ENCODE results near the gene GSPT1.
"Not testable (repeated sequence)": the region's sequence is repeated elsewhere in the genome, so short reads cannot be mapped to it uniquely, and the experiment has no call there.

GSPT1 gene

DNA sequence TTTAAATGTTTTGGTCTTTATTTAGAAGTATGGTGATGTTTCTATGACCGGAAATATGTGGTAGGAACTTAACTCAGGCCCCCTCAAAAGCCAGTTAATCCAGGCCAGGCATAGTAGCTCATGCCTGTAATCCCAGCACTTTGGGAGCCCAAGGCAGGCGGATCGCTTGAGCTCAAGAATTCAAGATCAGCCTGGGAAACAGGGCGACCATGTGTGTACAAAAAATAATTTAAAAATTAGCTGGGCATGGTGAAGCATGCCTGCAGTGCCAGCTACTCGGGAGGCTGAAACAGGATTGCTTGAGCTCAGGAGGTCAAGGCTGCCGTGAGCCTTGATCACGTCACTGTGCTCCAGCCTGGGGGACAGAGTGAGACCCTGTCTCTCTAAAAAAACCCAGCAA, 74.7 kb downstream of the GSPT1 start:
- H3K4me3 ChIP-seq (ENCODE audit: low read depth, low read length), result no peak overlapping the region
- TF ChIP-seq, protein P1, sequence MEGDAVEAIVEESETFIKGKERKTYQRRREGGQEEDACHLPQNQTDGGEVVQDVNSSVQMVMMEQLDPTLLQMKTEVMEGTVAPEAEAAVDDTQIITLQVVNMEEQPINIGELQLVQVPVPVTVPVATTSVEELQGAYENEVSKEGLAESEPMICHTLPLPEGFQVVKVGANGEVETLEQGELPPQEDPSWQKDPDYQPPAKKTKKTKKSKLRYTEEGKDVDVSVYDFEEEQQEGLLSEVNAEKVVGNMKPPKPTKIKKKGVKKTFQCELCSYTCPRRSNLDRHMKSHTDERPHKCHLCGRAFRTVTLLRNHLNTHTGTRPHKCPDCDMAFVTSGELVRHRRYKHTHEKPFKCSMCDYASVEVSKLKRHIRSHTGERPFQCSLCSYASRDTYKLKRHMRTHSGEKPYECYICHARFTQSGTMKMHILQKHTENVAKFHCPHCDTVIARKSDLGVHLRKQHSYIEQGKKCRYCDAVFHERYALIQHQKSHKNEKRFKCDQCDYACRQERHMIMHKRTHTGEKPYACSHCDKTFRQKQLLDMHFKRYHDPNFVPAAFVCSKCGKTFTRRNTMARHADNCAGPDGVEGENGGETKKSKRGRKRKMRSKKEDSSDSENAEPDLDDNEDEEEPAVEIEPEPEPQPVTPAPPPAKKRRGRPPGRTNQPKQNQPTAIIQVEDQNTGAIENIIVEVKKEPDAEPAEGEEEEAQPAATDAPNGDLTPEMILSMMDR (IDR thresholded peaks at IDR 0.05; ENCODE audit: borderline replicate concordance, insufficient read depth, low read depth, low read length), result no peak

DNA sequence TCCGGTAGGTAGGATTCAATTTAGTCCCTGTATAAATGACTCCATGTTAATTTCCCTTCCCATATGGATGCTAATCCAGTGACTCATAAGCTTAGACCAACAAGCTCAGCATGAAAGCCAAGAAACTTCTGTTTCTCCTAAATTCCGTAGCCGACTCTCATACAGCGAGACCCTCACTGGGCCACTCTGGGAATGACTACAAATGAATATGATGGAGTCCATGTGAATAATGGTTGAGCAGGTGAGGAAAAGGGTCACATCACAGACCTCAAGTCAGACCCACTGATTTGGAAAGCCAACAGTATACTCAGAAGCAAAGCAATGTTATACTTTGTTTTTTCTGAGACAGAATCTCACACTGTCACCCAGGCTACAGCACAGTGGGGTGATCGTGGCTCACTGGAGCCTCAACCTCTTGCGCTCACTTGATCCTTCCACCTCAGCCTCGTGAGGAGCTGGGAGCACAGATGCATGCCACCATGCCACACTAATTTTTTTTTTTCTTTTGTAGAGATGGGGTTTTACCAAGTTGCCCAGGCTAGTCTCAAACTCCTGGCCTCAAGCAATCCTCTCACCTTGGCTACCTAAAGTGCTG, 79.0 kb downstream of the GSPT1 start:
- TF ChIP-seq, protein P1 (IDR thresholded peaks at IDR 0.05; ENCODE audit: borderline replicate concordance, insufficient read depth, low read depth, low read length), result no peak
- H3K4me3 ChIP-seq (ENCODE audit: low read depth, low read length), result no peak overlapping the region

DNA sequence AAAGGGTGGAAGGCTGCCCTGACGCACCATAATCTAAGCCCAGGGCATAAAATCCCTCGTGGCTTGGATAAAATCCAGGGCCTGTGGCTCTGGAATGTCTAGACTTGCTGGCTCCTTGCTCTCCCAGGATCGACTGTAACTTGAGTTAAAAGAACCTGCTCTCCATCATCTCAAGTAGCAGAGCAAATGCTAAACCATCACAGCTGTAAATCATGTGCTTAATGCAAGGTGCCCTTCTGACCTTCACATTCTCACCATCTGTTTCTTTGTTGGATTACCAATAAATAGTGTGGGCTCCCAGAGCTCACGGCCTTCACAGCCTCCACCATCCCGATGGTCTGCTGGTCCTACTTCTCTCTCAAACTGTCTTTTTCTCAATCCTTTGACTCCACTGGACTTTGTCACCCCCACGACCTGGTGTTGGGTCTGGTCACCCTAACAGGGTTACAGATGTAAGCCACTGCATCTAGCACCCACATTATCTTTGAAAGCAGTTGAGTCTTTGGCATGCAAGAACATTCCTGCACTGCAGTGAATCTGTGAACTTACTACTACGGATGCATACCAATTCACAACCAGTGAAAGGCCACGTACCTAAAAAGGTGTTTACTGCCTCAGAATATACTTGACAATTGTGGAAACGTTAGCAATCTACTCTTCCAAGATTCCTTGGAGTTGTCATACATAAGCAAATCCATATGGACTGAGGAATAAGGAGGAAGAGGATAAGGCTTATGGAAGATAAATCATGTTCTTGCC, 79.7 kb downstream of the GSPT1 start:
- H3K4me3 ChIP-seq (ENCODE audit: low read depth, low read length), result no peak overlapping the region
- TF ChIP-seq, protein P1 (IDR thresholded peaks at IDR 0.05; ENCODE audit: borderline replicate concordance, insufficient read depth, low read depth, low read length), result no peak

DNA sequence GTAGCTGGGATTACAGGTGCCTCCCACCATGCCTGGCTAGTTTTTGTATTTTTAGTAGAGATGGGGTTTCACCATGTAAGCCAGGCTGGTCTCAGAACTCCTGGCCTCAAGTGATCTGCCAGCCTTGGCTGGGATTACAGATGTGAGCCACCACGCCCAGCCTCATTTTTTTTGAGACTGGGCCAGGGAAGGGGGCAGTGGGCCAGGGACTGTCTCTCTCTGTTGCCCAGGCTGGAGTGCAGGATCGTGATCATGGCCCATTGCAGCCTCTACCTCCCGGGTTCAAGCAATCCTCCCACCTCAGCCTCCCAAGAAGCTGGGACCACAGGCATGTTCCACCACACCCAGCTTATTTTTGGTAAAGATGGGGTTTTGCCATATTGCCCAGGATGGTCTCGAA, 80.4 kb downstream of the GSPT1 start:
- TF ChIP-seq, protein P1 (IDR thresholded peaks at IDR 0.05; ENCODE audit: borderline replicate concordance, insufficient read depth, low read depth, low read length), result no peak

DNA sequence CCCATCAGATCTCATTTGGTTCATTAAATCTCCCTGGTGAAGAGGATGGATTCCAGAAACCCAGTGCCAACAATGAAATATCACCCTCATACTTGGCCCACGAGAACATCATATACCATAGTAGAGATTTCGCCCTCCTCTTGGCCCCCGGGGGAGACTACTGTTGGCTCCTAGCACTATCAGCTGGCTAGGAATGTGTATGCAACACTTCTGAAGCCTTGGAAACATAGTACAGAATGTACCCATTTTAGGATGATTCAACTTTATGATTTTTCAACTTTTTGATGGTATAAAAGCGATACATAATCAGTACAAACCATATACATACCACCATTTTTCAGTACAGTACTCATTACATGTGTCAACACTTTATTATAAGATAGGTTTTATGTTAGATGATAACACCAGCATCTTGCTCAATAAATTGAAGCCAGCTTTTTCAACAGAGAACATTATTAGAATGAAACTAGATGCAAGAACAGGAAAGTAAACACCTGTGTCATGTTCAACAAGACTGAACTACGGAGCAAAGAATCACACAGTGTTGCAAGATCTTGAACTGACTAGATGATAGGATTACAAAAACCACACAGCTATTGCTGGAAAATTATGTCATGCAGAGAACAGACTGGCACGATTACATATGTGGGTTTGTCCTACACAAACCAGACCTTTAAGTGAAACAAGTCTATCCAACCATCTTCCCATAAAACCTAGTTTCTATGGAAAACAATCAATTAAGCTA, 81.6 kb downstream of the GSPT1 start:
- TF ChIP-seq, protein P1 (IDR thresholded peaks at IDR 0.05; ENCODE audit: borderline replicate concordance, insufficient read depth, low read depth, low read length), result no peak
- H3K4me3 ChIP-seq (ENCODE audit: low read depth, low read length), result no peak overlapping the region

More for the DNA sequence above, 80.4 kb downstream of the GSPT1 start:
- H3K4me3 ChIP-seq (ENCODE audit: low read depth, low read length), result no peak overlapping the region

DNA sequence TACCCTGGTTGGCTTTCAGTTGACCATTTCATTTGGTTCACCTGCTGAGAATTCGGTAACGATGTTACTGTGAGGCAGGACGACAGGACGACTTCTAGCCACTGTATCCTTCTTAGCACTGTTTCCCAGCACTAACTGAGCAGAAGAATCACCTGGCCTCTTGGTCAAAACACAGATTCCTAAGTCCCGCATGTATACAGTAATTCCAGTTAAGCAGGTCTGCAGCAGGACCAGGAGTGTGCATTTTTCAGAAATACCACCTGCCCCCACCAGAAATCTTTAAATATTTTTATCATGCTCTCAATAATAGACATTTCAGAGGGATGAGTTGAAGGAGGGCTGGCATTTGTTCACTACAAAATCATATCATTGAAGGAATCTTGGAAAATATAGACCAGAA, 87.1 kb downstream of the GSPT1 start:
- TF ChIP-seq, protein P1 (IDR thresholded peaks at IDR 0.05; ENCODE audit: borderline replicate concordance, insufficient read depth, low read depth, low read length), result no peak
- no peak overlapping the region for H3K4me3 ChIP-seq (ENCODE audit: low read depth, low read length)

DNA sequence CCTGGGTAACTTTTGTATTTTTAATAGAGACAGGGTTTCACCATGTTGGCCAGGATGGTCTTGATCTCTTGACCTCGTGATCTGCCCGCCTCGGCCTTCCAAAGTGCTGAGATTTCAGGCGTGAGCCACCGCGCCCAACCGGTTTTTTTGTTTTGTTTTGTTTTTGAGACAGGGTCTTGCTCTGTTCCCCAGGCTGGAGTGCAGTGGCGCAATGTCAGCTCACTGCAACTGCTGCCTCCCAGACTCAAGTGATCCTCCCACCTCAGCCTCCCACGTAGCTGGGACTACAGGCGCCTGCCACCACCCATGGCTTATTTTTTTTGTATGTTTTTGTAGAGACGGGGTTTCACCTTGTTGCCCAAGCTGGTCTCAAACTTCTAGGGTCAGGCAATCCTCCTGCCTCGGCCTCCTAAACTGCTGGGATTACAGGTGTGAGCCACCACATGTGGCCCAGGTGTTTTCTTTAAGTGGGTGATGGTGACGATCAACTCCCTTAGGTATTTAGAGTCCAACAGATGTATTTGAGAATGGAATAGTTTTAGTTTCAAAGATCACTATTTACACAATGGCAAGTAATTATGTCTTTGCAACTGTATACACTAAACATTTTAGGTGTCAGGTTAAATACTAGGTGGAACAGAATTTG, 90.1 kb downstream of the GSPT1 start:
- not testable (repeated sequence) for H3K4me3 ChIP-seq (ENCODE audit: low read depth, low read length)

All from GM12875 (cell line).